ENCODE measurements around the gene TUBA4B. TPM values are rescaled to one million over a fixed set of nuclear protein-coding genes. Genes with fewer than 3 reads are reported as not detected.
A peak's percentile ranks its signal among the peaks of the same experiment; 100 is the strongest.

The TUBA4B gene
- total and polyA plus RNA-seq, 2 of the 4 experiments (the other 2 are of a cell fraction) = not detected

DNA sequence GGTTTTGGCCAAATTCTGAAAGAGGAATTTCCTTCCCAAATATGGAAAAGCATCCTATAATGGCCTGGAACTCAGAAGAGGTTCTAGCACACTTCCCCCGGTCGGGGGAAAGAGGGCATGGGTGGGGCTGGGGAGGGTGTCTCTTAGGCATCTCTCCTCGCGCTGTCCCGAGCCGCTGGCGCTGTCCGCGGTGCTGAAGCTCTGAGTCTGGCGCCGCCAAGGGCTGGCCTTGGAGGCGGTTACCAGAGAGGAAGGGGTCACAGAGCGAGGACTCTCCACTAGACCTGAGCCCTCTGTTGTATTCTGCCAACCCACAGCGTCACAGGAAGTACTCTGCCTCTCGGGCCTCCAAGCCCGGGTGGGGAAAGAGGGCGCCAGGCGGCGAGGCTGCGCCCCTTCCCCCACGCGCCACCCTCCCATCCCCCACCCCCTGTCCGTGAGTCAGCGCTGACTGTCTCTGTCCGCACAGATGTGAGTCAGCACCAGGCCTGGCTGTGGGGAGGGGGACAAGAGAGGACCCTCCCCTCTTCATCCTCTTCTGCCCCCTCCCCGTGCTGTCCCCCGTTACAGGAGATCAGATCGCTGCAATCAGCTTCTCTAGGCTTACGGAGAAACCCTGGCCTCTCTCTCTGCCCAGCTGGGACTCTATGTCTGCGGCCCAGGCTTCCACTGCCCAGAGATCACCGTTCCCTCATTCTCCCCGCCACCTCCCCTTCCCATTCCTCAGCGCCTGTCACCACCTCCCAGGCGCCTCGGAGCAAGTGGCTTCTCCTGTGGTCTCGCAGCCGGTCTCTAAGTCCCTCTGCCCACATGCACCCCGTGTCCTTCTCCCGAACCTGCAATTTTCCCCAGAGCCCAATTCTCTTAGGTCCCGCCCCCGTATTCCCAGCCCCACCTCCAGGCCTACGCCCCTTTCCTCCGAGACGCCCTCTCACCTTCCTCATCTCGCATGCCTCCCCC is 55.4 kb downstream of the TUBA4B start:
- Histone ChIP-seq H3K9me1 (ENCODE audit: insufficient read depth, low read length) (no peaks in the 10 kb centered on the region), H3K4me3 (ENCODE audit: insufficient read depth, low read depth, low read length) (peak overlapping the region; percentile 59), H3K79me1 (ENCODE audit: low read depth in 1 of 2, low read length in 2 of 2) (no peaks in the 10 kb centered on the region), H3K9me3 (ENCODE audit: control insufficient read depth, insufficient read depth, low read length) (no peaks in the 10 kb centered on the region), H4K91ac (ENCODE audit: insufficient read depth, low read depth, low read length) (0 out of 2 replicates have a peak overlapping the region, but pooled peaks have one; percentile 23), H3K27me3 (ENCODE audit: control insufficient read depth, insufficient read depth, low read length) (no peaks in the 10 kb centered on the region; the same call in 1 of the 2 replicates), H3K4ac (ENCODE audit: low read depth, low read length) (peak overlapping the region; percentile 17; the same call in 1 of the 2 replicates), H2BK120ac (ENCODE audit: low read depth, low read length) (peak overlapping the region; percentile 32), H3K27ac (ENCODE audit: insufficient read depth, low read length) (peak overlapping the region; percentile 32; the same call in 1 of the 2 replicates), H3K18ac (ENCODE audit: low read depth, low read length) (no peak overlapping the region), H4K5ac (ENCODE audit: low read depth, low read length) (no peak overlapping the region), H3K4me2 (ENCODE audit: low read depth, low read length) (peak overlapping the region; percentile 85), H2AFZ (replicated peaks; ENCODE audit: low read length, poor library complexity) (peak overlapping the region; percentile 90), H2BK5ac (ENCODE audit: low read depth, low read length, poor library complexity, severe bottlenecking) (peak overlapping the region; percentile 54), H3K36me3 (ENCODE audit: control insufficient read depth, insufficient read depth, low read length) (no peaks in the 10 kb centered on the region), H3K9ac (ENCODE audit: low read depth, low read length) (peak overlapping the region; percentile 8; the same call in 1 of the 2 replicates), H4K20me1 (ENCODE audit: insufficient read depth, low read length) (peaks cover 7% of the 10 kb centered on the region), H2AK9ac (replicated peaks; ENCODE audit: low read depth, low read length, poor library complexity) (peak overlapping the region; percentile 87), H2BK20ac (ENCODE audit: low read depth, low read length) (no peak overlapping the region), H3K23ac (ENCODE audit: low read depth, low read length) (no peak overlapping the region), H2AK5ac (ENCODE audit: low read depth, low read length) (peak overlapping the region; percentile 58; the same call in 1 of the 2 replicates), H3K56ac (ENCODE audit: extremely low read depth, insufficient read depth, low read length) (no peak overlapping the region), H4K8ac (ENCODE audit: low read depth in 2 of 2, low read length in 2 of 2) (no peak overlapping the region), H3K14ac (replicated peaks; ENCODE audit: low read depth, low read length) (no peak overlapping the region), H3K4me1 (ENCODE audit: control insufficient read depth, insufficient read depth, low read length) (peaks cover 6% of the 10 kb centered on the region; the same call in 1 of the 2 replicates), H2BK15ac (ENCODE audit: low read depth, low read length) (no peak overlapping the region)
- ATAC-seq (ENCODE audit: low read depth) (peak; percentile 98), DNase-seq (peak; percentile 65)
- dilution Hi-C loops (cut with HindIII; ENCODE audit: low sequenced_read_pairs, unreplicated experiment) (no loop called here), intact Hi-C loops (cut with micrococcal nuclease) (loop anchor here (5.0 kb wide), 1 partner anchor 34 kb away; no protein-coding TSS in a partner anchor), in situ Hi-C loops (cut with MboI; ENCODE audit: low sequenced_read_pairs) (no loop called here)
- no TSS peak for BruUV-seq (replicated peaks)
- ChIA-PET POLR2A (ENCODE audit: unreplicated experiment) (no interaction called here), CTCF (interaction anchor here (1.1 kb wide), 1 partner anchor 8 kb away, joined by 3 read pairs; no protein-coding TSS in a partner anchor)
- WGBS, 2 experiments (ENCODE audit: extremely low coverage in 2 of 2, insufficient read length in 1 of 2) = 1% methylated on average over 15 of the region's 45 CpGs; no CpG with 5 or more reads in 1 of the 2 experiments
- TF ChIP-seq, protein P1, sequence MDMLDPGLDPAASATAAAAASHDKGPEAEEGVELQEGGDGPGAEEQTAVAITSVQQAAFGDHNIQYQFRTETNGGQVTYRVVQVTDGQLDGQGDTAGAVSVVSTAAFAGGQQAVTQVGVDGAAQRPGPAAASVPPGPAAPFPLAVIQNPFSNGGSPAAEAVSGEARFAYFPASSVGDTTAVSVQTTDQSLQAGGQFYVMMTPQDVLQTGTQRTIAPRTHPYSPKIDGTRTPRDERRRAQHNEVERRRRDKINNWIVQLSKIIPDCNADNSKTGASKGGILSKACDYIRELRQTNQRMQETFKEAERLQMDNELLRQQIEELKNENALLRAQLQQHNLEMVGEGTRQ (IDR thresholded peaks at IDR 0.05; ENCODE audit: low read depth, low read length) = no peak
- TF ChIP-seq CEBPB (IDR thresholded peaks at IDR 0.05; ENCODE audit: low read depth, low read length) = no peak
- 0 out of 2 replicates have a peak, but pooled peaks have one; percentile 13 for TF ChIP-seq POLR2A (IDR thresholded peaks at IDR 0.05; ENCODE audit: low read depth, low read length)
- no peak; the same call in 1 of the 2 replicates for TF ChIP-seq SMC3 (IDR thresholded peaks at IDR 0.05; ENCODE audit: low read depth, low read length)
- TF ChIP-seq, protein P2, sequence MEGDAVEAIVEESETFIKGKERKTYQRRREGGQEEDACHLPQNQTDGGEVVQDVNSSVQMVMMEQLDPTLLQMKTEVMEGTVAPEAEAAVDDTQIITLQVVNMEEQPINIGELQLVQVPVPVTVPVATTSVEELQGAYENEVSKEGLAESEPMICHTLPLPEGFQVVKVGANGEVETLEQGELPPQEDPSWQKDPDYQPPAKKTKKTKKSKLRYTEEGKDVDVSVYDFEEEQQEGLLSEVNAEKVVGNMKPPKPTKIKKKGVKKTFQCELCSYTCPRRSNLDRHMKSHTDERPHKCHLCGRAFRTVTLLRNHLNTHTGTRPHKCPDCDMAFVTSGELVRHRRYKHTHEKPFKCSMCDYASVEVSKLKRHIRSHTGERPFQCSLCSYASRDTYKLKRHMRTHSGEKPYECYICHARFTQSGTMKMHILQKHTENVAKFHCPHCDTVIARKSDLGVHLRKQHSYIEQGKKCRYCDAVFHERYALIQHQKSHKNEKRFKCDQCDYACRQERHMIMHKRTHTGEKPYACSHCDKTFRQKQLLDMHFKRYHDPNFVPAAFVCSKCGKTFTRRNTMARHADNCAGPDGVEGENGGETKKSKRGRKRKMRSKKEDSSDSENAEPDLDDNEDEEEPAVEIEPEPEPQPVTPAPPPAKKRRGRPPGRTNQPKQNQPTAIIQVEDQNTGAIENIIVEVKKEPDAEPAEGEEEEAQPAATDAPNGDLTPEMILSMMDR (conservative IDR thresholded peaks at IDR 0.05; ENCODE audit: low read depth, low read length) = no peak
- TF ChIP-seq CHD1 (IDR thresholded peaks at IDR 0.05; ENCODE audit: low read depth, low read length) = no peak; the same call in 1 of the 2 replicates
- peak; percentile 66 for TF ChIP-seq FOS (IDR thresholded peaks at IDR 0.05; ENCODE audit: low read depth, low read length)
- TF ChIP-seq MAFK (IDR thresholded peaks at IDR 0.05; ENCODE audit: low read depth, low read length) = no peak
- TF ChIP-seq NFE2L2 (IDR thresholded peaks at IDR 0.05; ENCODE audit: low read depth, low read length) = no peak
- TF ChIP-seq MXI1 (IDR thresholded peaks at IDR 0.05; ENCODE audit: borderline replicate concordance, low read depth, low read length) = peak; percentile 80
- TF ChIP-seq, protein P3, sequence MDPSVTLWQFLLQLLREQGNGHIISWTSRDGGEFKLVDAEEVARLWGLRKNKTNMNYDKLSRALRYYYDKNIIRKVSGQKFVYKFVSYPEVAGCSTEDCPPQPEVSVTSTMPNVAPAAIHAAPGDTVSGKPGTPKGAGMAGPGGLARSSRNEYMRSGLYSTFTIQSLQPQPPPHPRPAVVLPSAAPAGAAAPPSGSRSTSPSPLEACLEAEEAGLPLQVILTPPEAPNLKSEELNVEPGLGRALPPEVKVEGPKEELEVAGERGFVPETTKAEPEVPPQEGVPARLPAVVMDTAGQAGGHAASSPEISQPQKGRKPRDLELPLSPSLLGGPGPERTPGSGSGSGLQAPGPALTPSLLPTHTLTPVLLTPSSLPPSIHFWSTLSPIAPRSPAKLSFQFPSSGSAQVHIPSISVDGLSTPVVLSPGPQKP (IDR thresholded peaks at IDR 0.05; ENCODE audit: borderline replicate concordance, low read depth, low read length) = no peak
- no peak for TF ChIP-seq RFX5 (IDR thresholded peaks at IDR 0.05; ENCODE audit: low read depth, low read length)
- TF ChIP-seq RCOR1 (IDR thresholded peaks at IDR 0.05; ENCODE audit: insufficient replicate concordance, low read length) = peak; percentile 89
